HepG2 (cell line): ENCODE measurements around the gene SLC29A2. TPM values are rescaled to one million over a fixed set of nuclear protein-coding genes. Genes with fewer than 3 reads are reported as not detected.

ENCODE experiments used
- ATAC-seq: fragments of 200-7000 bp; cut with Tn5 transposase; 3 replicates; pipeline ENCODE4 v1.9.1; 2020; ENCODE audit warnings: mild to moderate bottlenecking, moderate library complexity
- BruUV-seq: library from RNA; stranded (reverse); fragments of 400-500 nt; replicated peaks from 2 replicates; lab custom pipeline; 2021; lab: Mats Ljungman, UMichigan
- CTCF ChIA-PET: fragments of 300-600 bp; formaldehyde crosslinking; extraction: SDS; loops from one replicate; lab custom pipeline; 2021; ENCODE audit warnings: low total read pairs, inconsistent platforms, low intra/inter-chr PET ratio; lab: Yijun Ruan, JAX
- POLR2A ChIA-PET: fragments of 350-600 bp; sonication (Branson Sonifier 250); formaldehyde crosslinking; loops from one replicate; lab custom pipeline; 2020; ENCODE audit warnings: antibody characterized with exemption, inconsistent platforms; lab: Yijun Ruan, JAX
- DNase-seq: peaks from one replicate; pipeline ENCODE4 v3.0.0-alpha.2; 2015; ENCODE audit warnings: low spot score
- FAIRE-seq: peaks from 3 replicates; lab custom pipeline; 2011; peaks lifted over from hg19 to GRCh38; lab: Jason Lieb, UNC
- H2AFZ ChIP-seq: one replicate; pipeline ENCODE4 v1.6.1; 2011; ENCODE audit warnings: low read length, inconsistent platforms
- H3K27ac ChIP-seq: fragments of 300-600 bp; 3 replicates; pipeline ENCODE4 v1.8.0; 2011; ENCODE audit warnings: mixed run types, mild to moderate bottlenecking, mixed read lengths, low read length, inconsistent platforms; ENCODE audit not compliant: insufficient read depth; ENCODE audit errors: extremely low read length
- H3K27me3 ChIP-seq, 2 experiments: fragments of 200-600 bp in 1 of 2; 2 replicates in 1 of 2; 3 replicates in 1 of 2; pipeline versions ENCODE4 v1.6.0 to v1.8.0; 2011; ENCODE audit warnings: low read length in 2 of 2, mild to moderate bottlenecking in 2 of 2, moderate library complexity in 2 of 2, inconsistent platforms in 1 of 2; ENCODE audit not compliant: insufficient read depth in 2 of 2, control insufficient read depth in 1 of 2
- H3K36me3 ChIP-seq, 2 experiments: fragments of 200-600 bp in 1 of 2; replicated peaks in 1 of 2; 2 replicates in 1 of 2; 3 replicates in 1 of 2; pipeline versions ENCODE4 v1.5.1 to v1.8.0; 2011; ENCODE audit warnings: low read length in 2 of 2, inconsistent platforms in 1 of 2; ENCODE audit not compliant: insufficient read depth in 2 of 2, control insufficient read depth in 1 of 2
- H3K4me1 ChIP-seq: 2 replicates; pipeline ENCODE4 v1.5.1; 2012; ENCODE audit warnings: low read length, inconsistent platforms; ENCODE audit not compliant: insufficient read depth
- H3K4me2 ChIP-seq: 2 replicates; pipeline ENCODE4 v1.6.0; 2011; ENCODE audit warnings: low read depth, low read length, inconsistent platforms
- H3K4me3 ChIP-seq, 3 experiments: fragments of 200-600 bp in 1 of 3; sonication (generic), shearing (Covaris generic) in 1 of 3; replicated peaks in 1 of 3; 2 replicates each; pipeline ENCODE4 v1.5.1; 2011 to 2016; ENCODE audit warnings: low read length in 3 of 3, inconsistent platforms in 2 of 3, low read depth in 2 of 3, mild to moderate bottlenecking in 2 of 3, control low read depth in 1 of 3, mixed read lengths in 1 of 3; ENCODE audit not compliant: insufficient read depth in 1 of 3
- H3K79me2 ChIP-seq: one replicate; pipeline ENCODE4 v1.6.1; 2011; ENCODE audit warnings: low read length, inconsistent platforms; ENCODE audit not compliant: insufficient read depth
- H3K9ac ChIP-seq: 2 replicates; pipeline ENCODE4 v1.6.0; 2011; ENCODE audit warnings: mild to moderate bottlenecking, low read depth, low read length, inconsistent platforms; ENCODE audit not compliant: insufficient read depth
- H3K9me3 ChIP-seq: 2 replicates; pipeline ENCODE4 v1.5.1; 2012; ENCODE audit warnings: mild to moderate bottlenecking, low read length
- H4K20me1 ChIP-seq: 2 replicates; pipeline ENCODE4 v1.6.0; 2011; ENCODE audit warnings: inconsistent platforms, mild to moderate bottlenecking, low read length, moderate library complexity; ENCODE audit not compliant: insufficient read depth
- AKAP8 ChIP-seq: sonication (generic); formaldehyde crosslinking; IDR thresholded peaks from 2 replicates; pipeline ENCODE4 v1.5.1; 2020; ENCODE audit warnings: mild to moderate bottlenecking, missing genetic modification reagents
- ARNT ChIP-seq: fragments of 450-650 bp; IDR thresholded peaks from 2 replicates; pipeline ENCODE4 v1.6.1; 2017
- ELF3 ChIP-seq: IDR thresholded peaks from 2 replicates; pipeline ENCODE4 v1.6.1; 2016; ENCODE audit warnings: missing genetic modification reagents, missing compliant biosample characterization
- NCOA2 ChIP-seq: sonication (generic); formaldehyde crosslinking; IDR thresholded peaks from 2 replicates; pipeline ENCODE4 v1.8.0; 2022; ENCODE audit warnings: inconsistent platforms
- NFRKB ChIP-seq: fragments of 450-650 bp; IDR thresholded peaks from 2 replicates; pipeline ENCODE4 v1.6.1; 2017
- PHF20 ChIP-seq: sonication (generic); formaldehyde crosslinking; IDR thresholded peaks from 2 replicates; pipeline ENCODE4 v1.5.0; 2020; ENCODE audit warnings: mild to moderate bottlenecking, missing genetic modification reagents
- POLR2AphosphoS2 ChIP-seq: IDR thresholded peaks from 2 replicates; pipeline ENCODE4 v1.6.1; 2011; ENCODE audit warnings: low read depth, low read length, improper control_type of control experiment
- RFX1 ChIP-seq: fragments of 450-650 bp; IDR thresholded peaks from 2 replicates; pipeline ENCODE4 v1.6.1; 2017
- SOX13 ChIP-seq, 3 experiments: fragments of 450-650 bp in 1 of 3; sonication (generic) in 1 of 3; formaldehyde crosslinking in 1 of 3; IDR thresholded peaks in 2 of 3; conservative IDR thresholded peaks in 1 of 3; 2 replicates each; pipeline versions ENCODE4 v1.5.0 to v1.6.1; 2016 to 2020; ENCODE audit warnings: antibody characterized with exemption in 1 of 3, mild to moderate bottlenecking in 1 of 3, missing compliant biosample characterization in 1 of 3, missing genetic modification reagents in 1 of 3, moderate library complexity in 1 of 3
- ZNF468 ChIP-seq: sonication (generic); formaldehyde crosslinking; IDR thresholded peaks from 2 replicates; pipeline ENCODE4 v1.8.0; 2022; ENCODE audit warnings: mild to moderate bottlenecking, moderate library complexity, missing genetic modification reagents
- ZNF501 ChIP-seq: sonication (generic); formaldehyde crosslinking; IDR thresholded peaks from 2 replicates; pipeline ENCODE4 v1.5.1; 2020; ENCODE audit warnings: mild to moderate bottlenecking, moderate library complexity, missing genetic modification reagents
- ZNF567 ChIP-seq: sonication (generic); formaldehyde crosslinking; IDR thresholded peaks from 2 replicates; pipeline ENCODE4 v1.8.1; 2023; ENCODE audit warnings: mild to moderate bottlenecking, missing genetic modification reagents, borderline replicate concordance
- ZNF792 ChIP-seq: IDR thresholded peaks from 2 replicates; pipeline ENCODE4 v1.6.1; 2016
- ZSCAN25 ChIP-seq: sonication (generic); formaldehyde crosslinking; IDR thresholded peaks from 2 replicates; pipeline ENCODE4 v1.8.0; 2022; ENCODE audit warnings: mild to moderate bottlenecking, missing genetic modification reagents
- WGBS: methylation state at CpG from one replicate; pipeline ENCODE4 v1.1.6; 2017; ENCODE audit warnings: low lambda C conversion rate; 5-methylcytosine and 5-hydroxymethylcytosine counted together
- in situ Hi-C: cut with HindIII; loops from 2 replicates; pipeline ENCODE4 v1.10.0; 2017; ENCODE audit warnings: low pct_unique_long_range_greater_than_20kb; ENCODE audit not compliant: extremely low pct_ligation_motif_present
- intact Hi-C: fragments of 100-400 bp; cut with micrococcal nuclease; formaldehyde crosslinking; loops from one replicate; pipeline ENCODE4 v1.10.0; 2022; ENCODE audit not compliant: unreplicated experiment
- polyA plus RNA-seq, 8 experiments: library from polyadenylated mRNA; depleted of rRNA in 3 of 8; stranded (reverse) in 7 of 8; unstranded in 1 of 8; fragments of >200 nt; fragmentation: Illumina TruSeq in 4 of 8; extraction: Trizol in 4 of 8; gene quantifications; 2 replicates each; pipeline versions ENCODE4 v1.2.1 to v1.2.3, GENCODE V29; 2011 to 2016; ENCODE audit warnings: low read depth in 4 of 8, missing spikeins in 1 of 8, mixed read lengths in 1 of 8; ENCODE audit not compliant: insufficient read depth in 1 of 8
- total RNA-seq, 5 experiments: library from RNA; depleted of rRNA; stranded (reverse); fragments of >200 nt; fragmentation: Illumina TruSeq; extraction: Trizol; gene quantifications; 2 replicates each; pipeline ENCODE4 v1.2.3, GENCODE V29; 2016; ENCODE audit warnings: low read depth in 1 of 5
- TF ChIP-seq, protein P1 (sequence below): sonication (generic); formaldehyde crosslinking; conservative IDR thresholded peaks from 2 replicates; pipeline ENCODE4 v1.4.0; 2020; ENCODE audit warnings: missing genetic modification reagents
- TF ChIP-seq, protein P2 (sequence below): sonication (generic); formaldehyde crosslinking; IDR thresholded peaks from 2 replicates; pipeline ENCODE4 v1.8.0; 2022; ENCODE audit warnings: missing genetic modification reagents, low read depth, mild to moderate bottlenecking, borderline replicate concordance
- TF ChIP-seq, protein P3 (sequence below): sonication (generic); formaldehyde crosslinking; IDR thresholded peaks from 2 replicates; pipeline ENCODE4 v1.4.0; 2020; ENCODE audit warnings: missing genetic modification reagents, borderline replicate concordance
- TF ChIP-seq, protein P4 (sequence below): sonication (generic); formaldehyde crosslinking; IDR thresholded peaks from 2 replicates; pipeline ENCODE4 v1.5.0; 2020; ENCODE audit warnings: missing genetic modification reagents

Gene SLC29A2
- total and polyA plus RNA-seq, 2 of the 13 experiments (the other 11 are each of a cell fraction or from before 2014, with no cell fraction given): 0.63 to 0.66 TPM

DNA sequence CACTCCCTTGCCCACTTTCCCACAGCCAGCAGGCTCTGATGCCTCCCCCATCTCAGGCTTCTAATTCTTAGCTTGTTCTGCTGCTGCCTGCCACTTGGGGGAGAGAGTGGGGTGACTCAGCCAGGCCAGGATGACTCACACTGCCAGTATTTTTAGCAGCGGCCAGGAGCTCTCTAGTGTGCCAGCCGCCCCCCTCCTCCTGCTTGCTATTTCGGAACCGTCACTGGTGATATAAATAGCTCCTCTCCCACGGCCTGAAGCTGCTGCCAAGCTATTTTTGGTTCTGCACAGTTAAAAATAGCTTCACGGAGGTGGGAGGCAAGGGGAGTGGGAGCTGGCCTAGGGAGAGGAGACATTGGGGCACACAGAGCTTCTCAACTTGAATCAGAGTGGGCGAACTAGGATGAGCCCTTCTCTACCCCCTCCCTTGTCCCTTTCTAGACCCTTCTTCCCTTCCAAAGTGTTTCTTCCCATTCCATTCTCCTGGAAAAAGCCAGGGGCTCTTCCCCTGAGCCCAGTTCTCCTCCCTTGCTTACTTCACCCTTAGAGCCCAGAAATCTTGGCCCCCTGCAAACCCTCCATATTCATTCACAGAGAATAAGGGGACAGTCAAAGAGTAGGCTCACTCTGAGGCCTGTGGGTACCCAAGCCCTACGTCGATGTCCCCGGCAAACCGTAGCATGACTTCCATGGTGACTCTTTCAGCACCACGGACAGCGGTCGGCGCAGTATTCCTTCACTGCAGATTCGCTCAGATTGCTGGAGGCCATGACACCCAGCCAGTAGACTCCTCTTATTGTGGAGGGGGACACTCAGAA, 46.8 kb upstream of the SLC29A2 start:
- CTCF ChIA-PET: no interaction called here
- DNase-seq: peak; percentile 53
- no TSS peak for BruUV-seq
- H3K27ac ChIP-seq: no peak overlapping the region
- no peak for FAIRE-seq
- intact Hi-C loops (no loop called here), in situ Hi-C loops (loop anchor here (25.0 kb wide), 1 partner anchor 419 kb away; the partner anchor contains the start of gene RCE1)
- H4K20me1 ChIP-seq: peaks cover 16% of the 10 kb centered on the region; the same call in 1 of the 2 replicates
- H3K9me3 ChIP-seq: no peaks in the 10 kb centered on the region
- H3K79me2 ChIP-seq: no peaks in the 10 kb centered on the region
- H3K27me3 ChIP-seq: peaks cover 0 to 14% of the 10 kb centered on the region in 2 experiments; a peak in 3 of 5 replicates
- POLR2A ChIA-PET: no interaction called here
- no peaks in the 10 kb centered on the region for H3K36me3 ChIP-seq
- peak; percentile 77 for ATAC-seq
- 9% methylated on average over 16 of the region's 16 CpGs for WGBS
- no peak overlapping the region for H3K4me3 ChIP-seq
- H3K9ac ChIP-seq: no peak overlapping the region
- H3K4me2 ChIP-seq: no peak overlapping the region
- no peaks in the 10 kb centered on the region for H3K4me1 ChIP-seq
- no peak overlapping the region for H2AFZ ChIP-seq
- TF ChIP-seq, protein P1, sequence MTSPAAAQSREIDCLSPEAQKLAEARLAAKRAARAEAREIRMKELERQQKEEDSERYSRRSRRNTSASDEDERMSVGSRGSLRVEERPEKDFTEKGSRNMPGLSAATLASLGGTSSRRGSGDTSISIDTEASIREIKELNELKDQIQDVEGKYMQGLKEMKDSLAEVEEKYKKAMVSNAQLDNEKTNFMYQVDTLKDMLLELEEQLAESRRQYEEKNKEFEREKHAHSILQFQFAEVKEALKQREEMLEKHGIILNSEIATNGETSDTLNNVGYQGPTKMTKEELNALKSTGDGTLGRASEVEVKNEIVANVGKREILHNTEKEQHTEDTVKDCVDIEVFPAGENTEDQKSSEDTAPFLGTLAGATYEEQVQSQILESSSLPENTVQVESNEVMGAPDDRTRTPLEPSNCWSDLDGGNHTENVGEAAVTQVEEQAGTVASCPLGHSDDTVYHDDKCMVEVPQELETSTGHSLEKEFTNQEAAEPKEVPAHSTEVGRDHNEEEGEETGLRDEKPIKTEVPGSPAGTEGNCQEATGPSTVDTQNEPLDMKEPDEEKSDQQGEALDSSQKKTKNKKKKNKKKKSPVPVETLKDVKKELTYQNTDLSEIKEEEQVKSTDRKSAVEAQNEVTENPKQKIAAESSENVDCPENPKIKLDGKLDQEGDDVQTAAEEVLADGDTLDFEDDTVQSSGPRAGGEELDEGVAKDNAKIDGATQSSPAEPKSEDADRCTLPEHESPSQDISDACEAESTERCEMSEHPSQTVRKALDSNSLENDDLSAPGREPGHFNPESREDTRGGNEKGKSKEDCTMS (CRISPR knock-in tag): peak; percentile 95
- peak; percentile 52; the same call in 1 of the 2 replicates for TF ChIP-seq NCOA2 (CRISPR knock-in tag)
- no peak for TF ChIP-seq NFRKB
- no peak for TF ChIP-seq ZNF567 (CRISPR knock-in tag)
- TF ChIP-seq, protein P2, sequence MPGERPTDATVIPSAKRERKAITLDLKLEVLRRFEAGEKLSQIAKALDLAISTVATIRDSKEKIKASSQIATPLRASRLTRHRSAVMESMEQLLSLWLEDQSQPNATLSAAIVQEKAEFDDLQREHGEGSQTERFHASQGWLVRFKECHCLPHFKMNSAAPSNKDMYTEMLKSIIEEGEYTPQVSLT (CRISPR knock-in tag): no peak
- no peak for TF ChIP-seq ZNF501 (CRISPR knock-in tag)
- TF ChIP-seq, protein P3, sequence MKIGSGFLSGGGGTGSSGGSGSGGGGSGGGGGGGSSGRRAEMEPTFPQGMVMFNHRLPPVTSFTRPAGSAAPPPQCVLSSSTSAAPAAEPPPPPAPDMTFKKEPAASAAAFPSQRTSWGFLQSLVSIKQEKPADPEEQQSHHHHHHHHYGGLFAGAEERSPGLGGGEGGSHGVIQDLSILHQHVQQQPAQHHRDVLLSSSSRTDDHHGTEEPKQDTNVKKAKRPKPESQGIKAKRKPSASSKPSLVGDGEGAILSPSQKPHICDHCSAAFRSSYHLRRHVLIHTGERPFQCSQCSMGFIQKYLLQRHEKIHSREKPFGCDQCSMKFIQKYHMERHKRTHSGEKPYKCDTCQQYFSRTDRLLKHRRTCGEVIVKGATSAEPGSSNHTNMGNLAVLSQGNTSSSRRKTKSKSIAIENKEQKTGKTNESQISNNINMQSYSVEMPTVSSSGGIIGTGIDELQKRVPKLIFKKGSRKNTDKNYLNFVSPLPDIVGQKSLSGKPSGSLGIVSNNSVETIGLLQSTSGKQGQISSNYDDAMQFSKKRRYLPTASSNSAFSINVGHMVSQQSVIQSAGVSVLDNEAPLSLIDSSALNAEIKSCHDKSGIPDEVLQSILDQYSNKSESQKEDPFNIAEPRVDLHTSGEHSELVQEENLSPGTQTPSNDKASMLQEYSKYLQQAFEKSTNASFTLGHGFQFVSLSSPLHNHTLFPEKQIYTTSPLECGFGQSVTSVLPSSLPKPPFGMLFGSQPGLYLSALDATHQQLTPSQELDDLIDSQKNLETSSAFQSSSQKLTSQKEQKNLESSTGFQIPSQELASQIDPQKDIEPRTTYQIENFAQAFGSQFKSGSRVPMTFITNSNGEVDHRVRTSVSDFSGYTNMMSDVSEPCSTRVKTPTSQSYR (CRISPR knock-in tag): peak; percentile 57; the same call in 1 of the 2 replicates
- 0 out of 2 replicates have a peak, but pooled peaks have one; percentile 33 for TF ChIP-seq AKAP8 (CRISPR knock-in tag)
- TF ChIP-seq, protein P4, sequence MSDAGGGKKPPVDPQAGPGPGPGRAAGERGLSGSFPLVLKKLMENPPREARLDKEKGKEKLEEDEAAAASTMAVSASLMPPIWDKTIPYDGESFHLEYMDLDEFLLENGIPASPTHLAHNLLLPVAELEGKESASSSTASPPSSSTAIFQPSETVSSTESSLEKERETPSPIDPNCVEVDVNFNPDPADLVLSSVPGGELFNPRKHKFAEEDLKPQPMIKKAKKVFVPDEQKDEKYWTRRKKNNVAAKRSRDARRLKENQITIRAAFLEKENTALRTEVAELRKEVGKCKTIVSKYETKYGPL (CRISPR knock-in tag): peak; percentile 86; the same call in 1 of the 2 replicates
- 0 out of 2 replicates have a peak, but pooled peaks have one; percentile 30 for TF ChIP-seq PHF20 (CRISPR knock-in tag)
- TF ChIP-seq ARNT: no peak
- TF ChIP-seq ZNF468 (CRISPR knock-in tag): no peak
- peak; percentile 78 for TF ChIP-seq ELF3 (CRISPR knock-in tag)
- no peak for TF ChIP-seq SOX13 (IDR thresholded peaks at IDR 0.05)
- TF ChIP-seq SOX13 (CRISPR knock-in tag; conservative IDR thresholded peaks at IDR 0.05 in 1 of 2, IDR thresholded peaks at IDR 0.05 in 1 of 2): peak in 1 of 2 experiments; percentile 58; a peak in 1 of 4 replicates
- TF ChIP-seq ZNF792 (CRISPR knock-in tag): peak; percentile 92
- TF ChIP-seq ZSCAN25 (CRISPR knock-in tag): peak; percentile 63; the same call in 1 of the 2 replicates
- TF ChIP-seq RFX1: no peak
- no peak for TF ChIP-seq POLR2AphosphoS2
